ENCODE results near the gene NT5C3A.

- TF ChIP-seq CTCF (conservative IDR thresholded peaks at IDR 0.05): peak; percentile 23; the same call in 1 of the 2 replicates
- TF ChIP-seq EZH2 (IDR thresholded peaks at IDR 0.05; ENCODE audit: low read depth): no peak
Measured at GRCh38 chr7:33109758-33110238, 47.2 kb upstream of the NT5C3A start.

All from PC-9 (cell line).